Esophagus muscularis mucosa (tissue), 4 donors: ENCODE data around the gene ARHGDIB.

ENCODE experiments used
- CTCF ChIP-seq, 3 experiments: fragments of 200-600 bp in 2 of 3; fragments of 450-650 bp in 1 of 3; sonication (generic) in 2 of 3; IDR thresholded peaks; one replicate each; pipeline ENCODE4 v1.5.1; 2017 to 2019; ENCODE audit warnings: antibody characterized with exemption in 3 of 3, mild to moderate bottlenecking in 2 of 3, moderate library complexity in 1 of 3
- EP300 ChIP-seq: sonication (generic); formaldehyde crosslinking; IDR thresholded peaks from one replicate; pipeline ENCODE4 v1.6.1; 2017; ENCODE audit warnings: antibody characterized with exemption
- POLR2A ChIP-seq: fragments of 450-650 bp; IDR thresholded peaks from one replicate; pipeline ENCODE4 v1.6.1; 2017; ENCODE audit warnings: antibody characterized with exemption, moderate library complexity, mild to moderate bottlenecking, low read depth
- POLR2AphosphoS5 ChIP-seq, 2 donors: sonication (generic); formaldehyde crosslinking; IDR thresholded peaks; one replicate each; pipeline ENCODE4 v1.6.1; 2017; ENCODE audit warnings: antibody characterized with exemption in 2 of 2

GRCh38 chr12:14982991-14983390 is 21.6 kb upstream of the ARHGDIB start:
- TF ChIP-seq CTCF (IDR thresholded peaks at IDR 0.05) (no peak), EP300 (no peak), POLR2AphosphoS5 (IDR thresholded peaks at IDR 0.05) (no peak), POLR2A (no peak)
